ENCODE results near the gene LMOD2.

Gene LMOD2

DNA sequence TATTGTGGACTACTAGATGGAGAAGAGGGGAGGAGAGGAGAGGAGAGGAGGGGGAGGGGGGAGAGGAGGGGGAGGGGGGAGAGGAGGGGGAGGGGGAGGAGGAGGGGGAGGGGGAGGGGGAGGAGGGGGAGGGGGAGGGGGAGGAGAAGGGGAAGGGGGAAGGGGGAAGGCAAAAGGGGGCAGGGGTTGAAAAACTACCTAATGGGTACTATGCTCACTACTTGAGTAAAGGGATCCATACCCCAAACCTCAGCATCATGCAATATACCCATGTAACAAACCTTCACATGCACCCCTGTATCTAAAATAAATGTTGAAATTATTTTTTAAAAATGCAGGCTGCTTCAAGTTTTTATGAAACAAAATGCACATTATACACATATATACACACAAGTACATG is 15.1 kb upstream of the LMOD2 start:
- no peak for DNase-seq

DNA sequence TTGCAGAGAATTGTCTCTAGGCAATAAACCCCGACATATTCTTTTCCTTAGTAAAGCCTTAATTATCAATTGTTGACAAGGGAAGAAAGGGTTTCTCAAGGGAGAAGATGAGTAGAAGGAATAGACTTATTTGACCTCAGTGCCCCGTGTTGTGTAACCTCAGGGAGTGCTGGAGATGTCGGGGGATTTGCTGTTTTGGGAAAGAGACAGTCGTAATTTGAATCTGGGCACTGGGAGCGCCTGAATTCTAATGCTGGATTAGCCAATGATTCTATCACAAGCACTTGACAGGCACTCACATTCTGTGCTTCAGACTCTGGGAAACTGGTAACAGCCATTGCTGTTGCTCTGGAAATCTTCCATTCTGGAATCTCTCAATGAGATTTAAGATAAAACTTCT is 13.8 kb upstream of the LMOD2 start:
- no peak for DNase-seq

- no peak for DNase-seq
Measured at GRCh38 chr7:123643495-123644441, 11.9 kb upstream of the LMOD2 start.

GRCh38 chr7:123645516-123645915 is 10.2 kb upstream of the LMOD2 start:
- no peak for DNase-seq

GRCh38 chr7:123647106-123647730 is 8.4 kb upstream of the LMOD2 start:
- DNase-seq, result no peak

- DNase-seq, result no peak
Measured at GRCh38 chr7:123649964-123650363, 5.7 kb upstream of the LMOD2 start.

GRCh38 chr7:123650595-123650994 is 5.1 kb upstream of the LMOD2 start:
- no peak for DNase-seq

- DNase-seq, result no peak
Measured at GRCh38 chr7:123652406-123652805, 3.3 kb upstream of the LMOD2 start.

DNA sequence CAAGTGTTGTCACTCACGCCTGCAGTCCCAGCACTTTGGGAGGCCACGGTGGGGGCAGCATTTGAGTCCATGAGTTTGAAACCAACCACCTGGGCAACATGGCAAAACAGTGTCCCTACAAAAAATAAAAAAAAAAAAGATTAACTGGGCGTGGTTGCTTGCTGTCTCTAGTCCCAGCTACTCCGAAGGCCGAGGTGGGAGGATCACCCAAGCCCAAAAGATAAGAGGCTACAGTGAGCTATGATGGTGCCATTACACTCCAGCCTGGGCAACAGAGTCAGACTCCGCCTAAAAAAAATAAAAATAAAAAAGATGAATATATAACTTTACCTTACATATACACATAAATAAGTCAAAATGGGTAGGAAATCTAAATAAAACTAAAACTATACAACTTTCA is 2.5 kb upstream of the LMOD2 start:
- DNase-seq, result no peak

GRCh38 chr7:123656544-123657303 is 1.1 kb downstream of the LMOD2 start:
- no peak for DNase-seq

DNA sequence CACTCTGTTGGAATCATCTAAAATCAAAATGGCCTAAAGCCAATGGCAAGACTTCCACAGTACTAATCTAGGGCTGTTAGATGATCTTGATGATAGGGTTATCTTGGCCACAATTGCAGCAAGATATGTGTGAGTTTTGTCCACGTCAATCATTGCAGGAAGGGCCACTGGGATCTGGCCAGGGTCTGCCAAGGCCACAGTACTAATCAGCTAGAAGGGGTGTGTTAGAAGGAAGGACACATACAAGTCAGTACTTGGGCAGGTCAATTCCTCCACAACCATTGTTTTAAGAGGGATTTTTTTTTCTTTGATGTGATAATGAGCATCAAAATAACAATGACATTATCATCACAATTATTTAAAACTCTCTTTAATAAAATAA is 1.6 kb downstream of the LMOD2 start:
- no peak for DNase-seq

DNA sequence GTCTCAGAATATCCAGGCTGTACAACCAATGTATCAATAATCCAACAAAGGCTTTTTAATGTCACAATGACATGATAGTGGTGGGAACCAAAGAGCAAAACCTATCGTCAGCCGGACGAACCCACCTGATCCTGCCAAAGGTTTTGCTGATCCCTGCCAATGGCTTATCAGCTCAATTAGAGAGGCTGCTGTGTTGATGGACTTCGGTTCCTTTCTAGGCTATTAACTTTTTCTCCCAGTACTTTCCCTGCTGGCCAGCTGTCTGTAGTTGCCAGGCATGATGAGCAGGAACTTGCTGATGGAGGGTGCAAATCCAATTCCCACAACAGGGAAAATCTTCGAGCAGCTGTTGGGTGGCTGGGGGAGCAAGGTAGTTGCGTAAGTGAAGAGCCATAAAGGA is 2.4 kb downstream of the LMOD2 start:
- no peak for DNase-seq

DNA sequence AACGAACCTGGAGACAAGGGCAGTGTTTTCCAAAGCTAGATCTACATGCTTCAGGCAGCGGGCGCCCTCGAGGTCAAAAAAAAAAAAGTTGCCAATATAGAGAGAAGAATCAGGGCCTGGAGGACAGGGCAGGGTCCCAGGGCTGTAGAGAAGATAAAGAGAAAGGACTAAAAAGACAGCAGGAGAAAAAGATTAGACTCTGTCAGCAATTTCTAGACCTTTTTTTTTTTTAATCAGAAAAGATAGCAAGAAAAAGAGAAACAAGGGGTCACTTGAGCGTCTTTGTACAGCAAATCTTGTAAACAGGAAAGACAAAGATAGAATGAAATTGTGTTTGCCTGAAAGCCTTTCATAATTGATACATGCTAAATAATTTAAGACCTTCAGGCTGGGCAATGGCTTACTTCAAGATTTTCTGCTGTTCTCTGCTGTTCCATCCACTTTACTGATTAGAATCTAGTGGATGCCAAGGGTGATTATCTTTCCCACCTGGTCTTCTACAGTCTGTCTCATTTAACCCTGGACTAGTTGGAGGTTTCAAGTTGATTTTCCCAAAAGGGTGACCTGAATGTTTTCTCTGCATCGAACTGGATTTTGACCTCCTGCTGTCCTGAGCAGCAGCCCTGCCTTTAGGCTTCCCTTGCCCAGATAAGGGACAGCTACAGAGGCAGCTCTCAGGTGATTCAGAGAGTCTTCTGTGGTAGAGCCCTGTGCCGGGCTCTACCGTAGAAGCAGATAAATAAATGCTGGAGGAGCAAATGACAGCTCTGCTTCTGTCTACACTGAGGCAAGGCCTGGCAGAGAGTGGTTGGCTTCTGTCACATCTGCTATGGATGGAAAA is 5.1 kb downstream of the LMOD2 start:
- DNase-seq, result no peak

DNA sequence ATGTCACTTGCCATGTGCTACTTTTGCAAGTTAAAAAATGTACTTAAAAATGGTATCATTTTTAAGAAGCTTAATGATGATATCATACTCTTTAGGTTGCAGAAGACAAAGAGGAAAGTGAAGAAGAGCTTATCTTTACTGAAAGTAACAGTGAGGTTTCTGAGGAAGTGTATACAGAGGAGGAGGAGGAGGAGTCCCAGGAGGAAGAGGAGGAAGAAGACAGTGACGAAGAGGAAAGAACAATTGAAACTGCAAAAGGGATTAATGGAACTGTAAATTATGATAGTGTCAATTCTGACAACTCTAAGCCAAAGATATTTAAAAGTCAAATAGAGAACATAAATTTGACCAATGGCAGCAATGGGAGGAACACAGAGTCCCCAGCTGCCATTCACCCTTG is 6.1 kb downstream of the LMOD2 start:
- no peak for DNase-seq

- no peak for DNase-seq
Measured at GRCh38 chr7:123662293-123662692, 6.6 kb downstream of the LMOD2 start.

- no peak for DNase-seq
Measured at GRCh38 chr7:123662755-123663154, 7.1 kb downstream of the LMOD2 start.

- no peak for DNase-seq
Measured at GRCh38 chr7:123663200-123663599, 7.5 kb downstream of the LMOD2 start.

- DNase-seq, result no peak
Measured at GRCh38 chr7:123665157-123665556, 9.5 kb downstream of the LMOD2 start.

DNA sequence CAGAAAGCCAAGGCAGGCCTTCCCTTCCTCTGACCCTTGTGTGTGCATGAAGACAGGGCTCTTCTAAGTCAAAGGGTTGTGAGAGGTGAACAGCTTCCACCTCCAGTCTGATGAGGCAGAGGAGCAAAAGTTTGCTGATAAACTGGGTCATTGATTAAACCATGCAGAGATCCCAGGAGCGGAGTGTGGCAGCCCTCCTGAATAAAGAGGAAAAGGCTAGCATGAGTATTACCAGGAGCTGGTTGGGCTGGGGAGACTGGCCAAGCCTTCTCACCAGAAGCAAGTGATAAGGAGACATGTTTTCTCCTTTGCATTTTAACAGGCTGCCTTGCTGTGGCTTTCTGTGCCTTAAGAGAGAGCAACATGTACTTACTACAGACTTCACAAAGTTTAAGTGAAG is 10.2 kb downstream of the LMOD2 start:
- DNase-seq, result no peak

DNA sequence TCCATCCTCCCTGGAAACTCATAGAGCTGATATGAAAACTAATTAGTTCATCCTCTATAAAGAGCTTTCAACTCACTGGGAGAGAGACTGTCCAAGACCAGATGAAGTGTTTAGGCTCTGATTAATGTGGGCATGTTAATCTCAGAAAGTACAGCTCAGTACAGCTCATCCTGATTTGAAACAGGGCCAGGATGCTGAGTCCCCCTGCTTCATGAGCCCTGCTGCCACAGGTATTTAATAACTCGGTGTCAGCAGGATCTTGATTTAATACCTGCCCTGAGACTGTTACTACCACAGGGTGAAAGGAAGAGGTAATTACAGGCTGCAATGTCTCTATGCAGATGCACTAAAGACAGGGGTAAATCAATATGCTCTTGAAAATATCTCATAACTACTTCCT is 10.8 kb downstream of the LMOD2 start:
- DNase-seq, result no peak

DNA sequence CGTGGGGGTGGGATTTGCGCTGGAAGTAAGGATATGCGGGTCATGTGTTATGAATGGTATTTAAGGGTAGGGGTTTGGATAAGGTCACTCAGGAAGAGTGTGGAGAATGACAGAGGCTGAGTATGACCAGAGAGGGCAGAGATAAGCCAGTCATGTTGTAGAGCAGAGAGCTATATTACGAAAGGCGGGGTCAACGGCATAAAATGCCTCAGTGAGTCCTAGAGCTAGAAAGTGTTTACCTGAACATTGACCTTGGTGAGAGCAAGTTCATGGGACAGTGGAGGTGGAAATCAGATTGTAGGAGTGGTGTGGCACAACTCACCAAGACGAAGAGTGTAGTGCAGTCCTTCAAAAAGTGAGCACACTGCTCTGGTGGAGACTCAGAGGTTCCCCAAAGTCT is 13.8 kb downstream of the LMOD2 start:
- no peak for DNase-seq

All from nucleus accumbens (tissue), 56 donors.